DND-41 (cell line): Measurements from ENCODE around the gene SLC34A3.
A peak's percentile ranks its signal among the peaks of the same experiment; 100 is the strongest.

Source experiments
- ATAC-seq: fragments of 200-7000 bp; cut with Tn5 transposase; 3 replicates; pipeline ENCODE4 v1.9.1; 2021; ENCODE audit warnings: low read depth; ENCODE audit not compliant: insufficient read depth
- DNase-seq: peaks from one replicate; pipeline ENCODE4 v3.0.0-alpha.2; 2020
- H2AFZ ChIP-seq: 2 replicates; pipeline ENCODE4 v1.6.0; 2012; ENCODE audit warnings: low read depth, low read length
- H3K27ac ChIP-seq: 2 replicates; pipeline ENCODE4 v1.5.1; 2012; ENCODE audit warnings: low read length, inconsistent platforms
- H3K27me3 ChIP-seq: fragments of 200-600 bp; sonication (generic); 2 replicates; pipeline ENCODE4 v1.6.0; 2012; ENCODE audit warnings: low read length, mild to moderate bottlenecking, inconsistent platforms; ENCODE audit not compliant: insufficient read depth, poor library complexity
- H3K36me3 ChIP-seq: 2 replicates; pipeline ENCODE4 v1.5.1; 2012; ENCODE audit warnings: low read length, inconsistent platforms; ENCODE audit not compliant: insufficient read depth
- H3K4me1 ChIP-seq: 2 replicates; pipeline ENCODE4 v1.5.1; 2012; ENCODE audit warnings: mild to moderate bottlenecking, low read length; ENCODE audit not compliant: insufficient read depth
- H3K4me2 ChIP-seq: 2 replicates; pipeline ENCODE4 v1.6.0; 2012; ENCODE audit warnings: mild to moderate bottlenecking, moderate library complexity, low read length, inconsistent platforms; ENCODE audit not compliant: insufficient read depth
- H3K4me3 ChIP-seq, 2 experiments: fragments of 200-600 bp in 1 of 2; shearing (Covaris generic) in 1 of 2; 2 replicates each; pipeline ENCODE4 v1.5.1; 2012 to 2016; ENCODE audit warnings: inconsistent platforms in 2 of 2, low read length in 2 of 2, mild to moderate bottlenecking in 2 of 2, low read depth in 1 of 2, moderate library complexity in 1 of 2
- H3K79me2 ChIP-seq: 2 replicates; pipeline ENCODE4 v1.6.0; 2012; ENCODE audit warnings: low read length, inconsistent platforms; ENCODE audit not compliant: insufficient read depth
- H3K9ac ChIP-seq: 2 replicates; pipeline ENCODE4 v1.6.0; 2012; ENCODE audit warnings: low read depth, mild to moderate bottlenecking, inconsistent platforms, low read length, moderate library complexity
- H3K9me3 ChIP-seq: 2 replicates; pipeline ENCODE4 v1.5.1; 2012; ENCODE audit warnings: low read length, moderate library complexity, mild to moderate bottlenecking, inconsistent platforms; ENCODE audit not compliant: insufficient read depth, severe bottlenecking
- H4K20me1 ChIP-seq: 2 replicates; pipeline ENCODE4 v1.6.0; 2012; ENCODE audit warnings: low read length; ENCODE audit not compliant: insufficient read depth
- EZH2 ChIP-seq: IDR thresholded peaks from 3 replicates; pipeline ENCODE4 v1.6.1; 2012; ENCODE audit warnings: borderline replicate concordance, low read depth, mild to moderate bottlenecking, moderate library complexity, low read length, inconsistent platforms; ENCODE audit not compliant: severe bottlenecking
- TF ChIP-seq, protein P1 (sequence below): IDR thresholded peaks from 2 replicates; pipeline ENCODE4 v1.5.1; 2012; ENCODE audit warnings: borderline replicate concordance, low read length, moderate library complexity, mild to moderate bottlenecking; ENCODE audit not compliant: poor library complexity, severe bottlenecking; ENCODE audit errors: extremely low read depth

Gene SLC34A3

DNA sequence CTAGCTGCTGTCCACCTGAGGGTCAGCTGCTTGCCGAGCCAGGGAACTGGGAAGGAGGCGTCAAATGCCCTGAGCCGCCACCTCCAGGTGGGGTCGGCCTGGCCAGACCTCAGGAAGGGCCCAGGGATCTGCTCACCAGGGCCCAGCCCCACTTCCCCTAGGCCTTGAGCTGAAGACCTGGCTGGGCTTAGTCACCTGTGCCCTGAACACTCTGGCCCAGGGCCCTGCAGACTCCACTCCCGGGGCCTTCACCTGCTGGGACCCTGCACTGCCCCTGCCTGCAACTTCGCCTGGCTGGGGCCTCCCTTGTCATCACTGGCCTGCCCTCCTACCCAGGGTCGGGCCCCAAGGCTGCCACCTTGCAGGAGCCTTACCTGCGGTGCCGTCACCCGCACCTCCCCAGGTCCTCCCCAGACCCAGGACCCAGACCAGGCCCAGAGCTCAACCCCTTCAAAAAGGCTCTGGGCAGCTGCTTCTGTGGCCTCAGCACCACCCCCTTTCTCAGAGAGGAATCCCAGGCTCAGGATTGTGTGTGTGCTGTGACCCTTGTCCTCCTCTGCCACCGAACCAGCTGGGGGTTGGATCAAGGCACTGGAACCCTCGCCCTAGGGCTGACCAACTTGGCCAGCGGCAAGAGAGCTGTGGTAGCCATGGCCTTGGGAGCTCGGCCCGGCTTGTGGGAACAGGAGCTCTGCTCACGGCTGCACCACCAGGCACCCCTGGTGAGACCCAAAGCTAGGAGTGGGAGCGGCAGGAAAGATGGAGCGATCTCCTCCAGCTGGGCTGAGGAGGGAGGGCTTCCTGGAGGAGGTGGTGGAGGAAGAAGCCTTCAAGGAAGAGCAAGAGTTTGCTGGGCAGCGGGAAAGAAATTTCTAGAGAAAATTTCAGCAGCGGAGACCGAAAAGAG, 23.3 kb downstream of the SLC34A3 start:
- H3K4me1 ChIP-seq = peaks cover 31% of the 10 kb centered on the region
- peak overlapping the region; percentile 91 for H3K9ac ChIP-seq
- TF ChIP-seq EZH2 = no peak
- H3K36me3 ChIP-seq = peaks cover 24% of the 10 kb centered on the region
- ATAC-seq (no peak; the same call in 2 of the 3 replicates), DNase-seq (no peak)
- H3K4me3 ChIP-seq = peak overlapping the region; percentile 51 to 91
- H3K79me2 ChIP-seq = peaks cover 35% of the 10 kb centered on the region
- peak overlapping the region; percentile 90 for H2AFZ ChIP-seq
- H3K27ac ChIP-seq = peak overlapping the region; percentile 73; the same call in 1 of the 2 replicates
- H3K27me3 ChIP-seq = no peaks in the 10 kb centered on the region
- no peaks in the 10 kb centered on the region for H3K9me3 ChIP-seq
- H4K20me1 ChIP-seq = peaks cover 14% of the 10 kb centered on the region
- H3K4me2 ChIP-seq = peak overlapping the region; percentile 94

DNA sequence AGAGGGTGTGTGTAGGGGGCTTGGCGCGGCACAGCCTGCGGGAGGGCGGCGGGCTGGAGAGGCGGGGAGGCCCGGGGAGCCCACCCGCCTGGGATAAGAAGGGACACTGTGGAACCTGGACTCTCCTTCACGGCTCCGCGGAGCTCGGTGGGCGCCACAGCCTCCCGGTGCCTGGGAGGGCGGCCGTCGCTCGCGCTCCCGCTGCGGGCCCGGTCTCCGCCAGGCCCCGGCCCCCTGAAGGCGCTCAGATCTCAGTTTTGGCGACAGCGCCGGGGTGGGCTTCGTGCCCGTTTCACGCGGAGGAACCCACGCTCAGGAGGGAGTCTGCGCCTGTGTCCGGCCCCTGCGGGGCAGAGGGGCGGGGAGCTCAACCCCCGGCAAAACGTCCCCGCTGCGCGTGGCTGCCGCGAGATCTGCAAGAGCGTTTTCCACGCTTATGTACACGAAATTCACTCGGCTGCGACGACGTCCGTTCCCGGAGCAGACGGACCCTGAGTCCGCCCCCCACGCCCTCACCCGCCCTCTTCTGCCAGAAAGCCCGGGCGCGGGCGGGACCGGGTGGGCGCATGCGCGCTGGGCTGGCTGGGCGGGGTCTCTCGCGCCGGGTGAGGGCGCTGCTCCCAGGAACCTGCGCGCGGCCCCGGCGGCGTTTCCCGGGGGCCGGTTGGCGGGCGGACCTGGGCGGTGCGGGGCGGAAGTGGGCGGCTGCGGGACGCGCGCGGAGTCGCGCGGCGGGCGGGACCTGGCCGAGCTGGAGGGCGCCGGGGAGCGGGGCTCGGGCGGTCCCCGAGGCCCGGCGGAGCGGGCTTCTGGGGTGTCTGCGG, 24.1 kb downstream of the SLC34A3 start, which contains the start of gene NELFB:
NELFB (plus strand) TSS at position 704 of the 824 bp plus-strand sequence.
- Histone ChIP-seq H3K79me2 (peaks cover 38% of the 10 kb centered on the region), H3K4me3 (peak within 1 kb of the TSS; percentile 91 to 93)

GRCh38 chr9:137255448-137256114, 24.9 kb downstream of the SLC34A3 start:
- peak overlapping the region; percentile 91 to 93 for H3K4me3 ChIP-seq
- H3K4me1 ChIP-seq = peaks cover 31% of the 10 kb centered on the region
- TF ChIP-seq, protein P1, sequence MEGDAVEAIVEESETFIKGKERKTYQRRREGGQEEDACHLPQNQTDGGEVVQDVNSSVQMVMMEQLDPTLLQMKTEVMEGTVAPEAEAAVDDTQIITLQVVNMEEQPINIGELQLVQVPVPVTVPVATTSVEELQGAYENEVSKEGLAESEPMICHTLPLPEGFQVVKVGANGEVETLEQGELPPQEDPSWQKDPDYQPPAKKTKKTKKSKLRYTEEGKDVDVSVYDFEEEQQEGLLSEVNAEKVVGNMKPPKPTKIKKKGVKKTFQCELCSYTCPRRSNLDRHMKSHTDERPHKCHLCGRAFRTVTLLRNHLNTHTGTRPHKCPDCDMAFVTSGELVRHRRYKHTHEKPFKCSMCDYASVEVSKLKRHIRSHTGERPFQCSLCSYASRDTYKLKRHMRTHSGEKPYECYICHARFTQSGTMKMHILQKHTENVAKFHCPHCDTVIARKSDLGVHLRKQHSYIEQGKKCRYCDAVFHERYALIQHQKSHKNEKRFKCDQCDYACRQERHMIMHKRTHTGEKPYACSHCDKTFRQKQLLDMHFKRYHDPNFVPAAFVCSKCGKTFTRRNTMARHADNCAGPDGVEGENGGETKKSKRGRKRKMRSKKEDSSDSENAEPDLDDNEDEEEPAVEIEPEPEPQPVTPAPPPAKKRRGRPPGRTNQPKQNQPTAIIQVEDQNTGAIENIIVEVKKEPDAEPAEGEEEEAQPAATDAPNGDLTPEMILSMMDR = no peak
- TF ChIP-seq EZH2 = no peak
- H3K79me2 ChIP-seq = peaks cover 38% of the 10 kb centered on the region
- H3K36me3 ChIP-seq = peaks cover 29% of the 10 kb centered on the region
- H3K9ac ChIP-seq = peak overlapping the region; percentile 91
- H3K4me2 ChIP-seq = peak overlapping the region; percentile 96
- peak overlapping the region; percentile 72 for H3K27ac ChIP-seq
- H3K9me3 ChIP-seq = no peaks in the 10 kb centered on the region
- peaks cover 14% of the 10 kb centered on the region for H4K20me1 ChIP-seq
- ATAC-seq = peak; percentile 27
- peak overlapping the region; percentile 83 for H2AFZ ChIP-seq
- H3K27me3 ChIP-seq = no peaks in the 10 kb centered on the region
- peak; percentile 49 for DNase-seq

More for the DNA sequence above, 24.1 kb downstream of the SLC34A3 start, which contains the start of gene NELFB:
- ATAC-seq (peak; percentile 85), DNase-seq (peak; percentile 91)
- Histone ChIP-seq H3K9me3 (no peaks in the 10 kb centered on the region), H3K27ac (peak within 1 kb of the TSS; percentile 73), H3K27me3 (no peaks in the 10 kb centered on the region), H3K4me2 (peak within 1 kb of the TSS; percentile 96), H3K4me1 (peaks cover 31% of the 10 kb centered on the region), H3K36me3 (peaks cover 29% of the 10 kb centered on the region), H2AFZ (peak within 1 kb of the TSS; percentile 90), H4K20me1 (peaks cover 14% of the 10 kb centered on the region), H3K9ac (peak within 1 kb of the TSS; percentile 91)
- TF ChIP-seq, protein P1 = no peak
- no peak for TF ChIP-seq EZH2
